GM19328 (cell line): ENCODE results near the gene CBX3.
"Not testable (repeated sequence)": the region's sequence is repeated elsewhere in the genome, so short reads cannot be mapped to it uniquely, and the experiment has no call there.

Experiments used
- ATAC-seq: cut with Tn5 transposase; IDR thresholded peaks from one replicate; pipeline ENCODE4 v1.9.1; 2021; ENCODE audit warnings: mild to moderate bottlenecking, moderate library complexity; ENCODE audit not compliant: unreplicated experiment

CBX3 gene

DNA sequence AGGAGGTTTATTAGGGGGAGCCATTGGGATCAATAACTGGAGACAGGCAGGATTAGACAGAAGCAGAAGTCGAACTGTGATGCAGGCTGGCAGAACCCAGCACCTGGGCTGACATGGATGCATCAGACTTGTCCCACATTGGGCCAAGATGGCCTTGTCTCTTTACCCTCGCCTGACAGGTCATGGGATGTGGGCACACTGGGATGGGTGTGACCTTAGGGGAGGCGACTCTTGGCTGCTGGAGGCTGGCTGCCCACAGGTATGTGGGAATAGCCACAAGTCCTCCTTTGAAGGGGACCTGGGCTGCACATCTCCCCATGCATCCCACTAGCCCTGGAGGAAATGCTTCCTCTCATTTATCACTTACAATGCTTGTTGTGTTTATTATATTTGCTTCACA is 32.3 kb upstream of the CBX3 start:
- ATAC-seq: no peak

DNA sequence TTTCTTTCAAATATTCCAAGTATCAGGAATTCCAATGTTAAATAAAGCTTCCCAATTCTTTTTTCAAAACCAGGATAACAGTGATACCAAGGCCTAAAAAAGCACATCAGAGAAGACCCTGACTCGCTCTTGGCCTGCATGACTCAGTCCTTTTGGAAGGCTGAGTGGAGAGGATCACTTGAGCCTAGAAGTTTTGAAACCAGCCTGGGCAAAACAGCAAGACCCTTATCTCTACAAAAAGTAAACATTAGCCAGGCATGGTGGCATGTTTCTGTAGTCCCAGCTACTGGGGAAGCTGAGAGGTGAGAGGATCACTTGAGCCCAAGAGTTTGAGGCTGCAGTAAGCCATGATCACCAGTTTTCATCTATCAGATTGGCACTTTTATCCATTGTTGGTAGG is 30.9 kb upstream of the CBX3 start:
- no peak for ATAC-seq

DNA sequence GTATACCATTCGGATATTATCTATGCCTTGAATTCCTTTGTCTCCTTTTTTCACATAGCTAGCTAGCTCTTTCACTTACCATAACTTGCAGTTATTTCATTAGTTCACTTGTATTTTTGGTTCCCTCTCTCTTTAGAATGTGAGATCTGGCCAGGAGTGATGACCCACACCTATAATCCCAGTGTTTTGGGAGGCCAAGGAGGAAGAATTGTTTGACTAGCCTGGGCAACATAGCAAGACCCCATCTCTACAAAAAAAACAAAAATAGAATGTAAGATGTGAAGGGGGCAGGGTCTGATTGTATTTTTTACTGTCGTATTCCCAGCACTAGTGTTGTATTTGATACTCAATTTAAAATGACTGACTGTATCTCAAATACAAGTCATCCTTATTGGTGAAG is 29.9 kb upstream of the CBX3 start:
- ATAC-seq: no peak

DNA sequence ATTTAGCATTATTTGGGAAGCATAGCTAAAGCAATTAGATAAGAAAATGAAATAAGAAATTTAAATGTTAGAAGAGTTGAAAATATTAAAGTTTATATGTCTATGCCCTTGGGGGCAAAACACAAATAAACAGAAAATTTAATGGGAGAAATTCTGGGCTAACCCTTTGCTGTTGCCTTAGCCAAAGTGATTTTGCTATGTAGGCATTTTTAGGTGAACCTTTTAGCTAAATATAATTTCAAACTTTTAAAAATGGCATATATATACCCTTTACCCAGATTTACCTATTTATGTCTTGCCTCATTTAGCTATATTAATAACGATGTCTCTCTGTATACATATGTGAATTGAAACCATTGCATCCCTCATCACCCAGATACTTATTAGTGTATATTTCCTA is 29.5 kb upstream of the CBX3 start:
- ATAC-seq: no peak

DNA sequence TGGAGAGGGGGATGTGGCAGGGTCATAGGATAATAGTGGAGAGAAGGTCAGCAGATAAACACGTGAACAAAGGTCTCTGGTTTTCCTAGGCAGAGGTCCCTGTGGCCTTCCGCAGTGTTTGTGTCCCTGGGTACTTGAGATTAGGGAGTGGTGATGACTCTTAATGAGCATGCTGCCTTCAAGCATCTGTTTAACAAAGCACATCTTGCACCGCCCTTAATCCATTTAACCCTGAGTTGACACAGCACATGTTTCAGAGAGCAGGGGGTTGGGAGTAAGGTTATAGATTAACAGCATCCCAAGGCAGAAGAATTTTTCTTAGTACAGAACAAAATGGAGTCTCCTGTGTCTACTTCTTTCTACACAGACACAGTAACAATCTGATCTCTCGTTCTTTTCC is 25.6 kb upstream of the CBX3 start:
- not testable (repeated sequence) for ATAC-seq

DNA sequence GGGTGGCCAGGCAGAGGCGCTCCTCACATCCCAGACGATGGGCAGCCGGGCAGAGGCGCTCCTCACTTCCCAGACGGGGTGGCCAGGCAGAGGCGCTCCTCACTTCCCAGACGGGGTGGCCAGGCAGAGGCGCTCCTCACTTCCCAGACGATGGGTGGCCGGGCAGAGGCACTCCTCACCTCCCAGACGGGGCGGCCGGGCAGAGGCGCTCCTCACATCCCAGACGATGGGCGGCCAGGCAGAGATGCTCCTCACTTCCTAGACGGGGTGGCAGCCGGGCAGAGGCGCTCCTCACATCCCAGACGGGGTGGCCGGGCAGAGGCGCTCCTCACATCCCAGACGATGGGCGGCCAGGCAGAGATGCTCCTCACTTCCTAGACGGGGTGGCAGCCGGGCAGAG is 24.8 kb upstream of the CBX3 start:
- ATAC-seq: not testable (repeated sequence)

DNA sequence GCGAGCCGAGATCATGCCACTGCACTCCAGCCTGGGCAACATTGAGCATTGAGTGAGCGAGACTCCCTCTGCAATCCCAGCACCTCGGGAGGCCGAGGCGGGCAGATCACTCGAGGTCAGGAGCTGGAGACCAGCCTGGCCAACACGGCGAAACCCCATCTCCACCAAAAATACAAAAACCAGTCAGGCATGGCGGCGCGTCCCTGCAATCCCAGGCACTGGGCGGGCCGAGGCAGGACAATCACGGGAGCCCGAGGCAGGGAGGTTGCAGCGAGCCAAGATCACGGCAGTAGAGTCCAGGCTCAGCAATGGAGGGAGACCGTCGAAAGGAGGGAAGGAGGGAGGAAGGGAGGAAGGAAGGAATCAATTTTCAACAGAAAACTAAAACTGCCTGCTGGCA is 24.3 kb upstream of the CBX3 start:
- ATAC-seq: not testable (repeated sequence)

DNA sequence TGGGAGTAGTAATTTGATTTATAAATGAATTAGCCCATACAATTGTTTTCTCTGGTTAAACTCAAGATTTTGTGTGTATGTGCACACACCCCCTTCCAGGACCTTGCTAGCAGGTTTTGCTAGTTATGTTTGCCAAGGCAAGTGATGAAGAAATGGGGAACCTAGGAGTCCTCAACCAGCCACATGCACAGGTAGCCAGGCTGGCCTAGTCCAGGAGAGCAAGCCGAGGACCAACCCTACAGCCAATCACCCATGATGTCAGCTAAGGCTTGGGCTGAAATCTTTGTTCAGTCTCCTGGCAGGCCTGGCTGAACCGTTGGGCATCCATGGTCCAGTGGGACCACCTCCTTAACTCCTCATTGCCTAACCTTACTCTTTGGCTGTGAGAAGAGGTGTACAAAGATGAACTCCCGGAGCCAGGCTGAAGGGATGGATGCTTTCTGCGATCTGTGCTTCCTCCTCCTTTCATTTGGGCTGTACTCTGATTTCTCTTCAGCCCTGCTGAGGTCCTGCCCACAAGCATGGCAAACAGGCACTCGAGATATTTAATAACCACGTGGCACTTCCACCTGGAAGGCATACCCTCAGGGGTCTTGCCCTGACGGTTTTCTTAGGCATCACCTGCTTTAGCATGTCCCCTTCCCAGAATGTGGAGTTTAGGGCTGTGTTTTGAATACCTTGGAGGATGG is 23.1 kb upstream of the CBX3 start:
- ATAC-seq: no peak

DNA sequence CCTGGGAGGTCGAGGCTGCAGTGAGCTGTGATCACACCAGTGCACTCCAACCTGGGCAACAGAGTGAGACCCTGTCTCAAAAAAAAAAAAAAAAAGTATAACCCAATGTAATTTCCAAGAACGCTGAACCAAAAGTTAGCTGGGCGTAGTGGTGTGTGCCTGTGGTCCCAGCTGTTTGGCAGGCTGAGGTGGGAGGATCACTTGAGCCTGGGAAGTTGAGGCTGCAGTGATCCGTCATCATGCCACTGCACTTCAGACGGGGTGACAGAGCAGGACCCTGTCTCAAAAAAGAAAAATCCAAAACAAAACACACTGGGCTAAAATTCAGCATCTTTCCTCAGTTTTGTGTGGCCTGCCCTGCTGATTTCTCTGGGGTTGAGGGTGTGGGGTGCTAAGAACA is 22.1 kb upstream of the CBX3 start:
- ATAC-seq: no peak

DNA sequence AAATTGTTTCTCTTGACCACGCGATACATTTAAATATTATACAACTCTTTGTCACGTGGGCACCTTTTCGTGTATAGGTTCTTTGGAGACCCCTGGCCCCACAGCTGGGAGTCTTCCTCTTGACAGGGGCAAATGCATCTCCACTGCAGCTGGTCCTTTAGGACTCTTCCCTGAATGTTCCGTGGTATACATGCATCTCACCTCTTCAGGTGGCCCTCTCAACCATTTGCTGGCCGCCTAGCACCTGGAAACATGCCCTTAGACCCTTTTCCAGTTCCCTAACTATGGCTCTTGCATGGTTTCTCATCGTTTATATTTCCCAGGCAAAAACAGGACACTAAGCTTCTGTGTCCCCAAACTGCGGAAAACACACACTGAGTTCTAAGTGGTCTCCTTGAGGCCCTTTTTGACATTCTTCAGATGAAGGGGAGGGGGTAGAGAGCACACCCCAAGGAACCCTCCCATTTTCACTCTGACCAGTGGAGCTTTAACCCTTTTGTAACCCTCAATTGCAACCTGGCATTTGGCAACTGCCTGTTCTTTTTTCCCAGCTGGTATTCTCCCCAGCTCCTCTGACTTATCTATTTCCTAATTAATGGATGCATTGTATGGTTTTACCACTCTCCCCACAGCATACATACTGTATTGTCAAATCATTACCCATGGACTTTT is 21.6 kb upstream of the CBX3 start:
- ATAC-seq: no peak

DNA sequence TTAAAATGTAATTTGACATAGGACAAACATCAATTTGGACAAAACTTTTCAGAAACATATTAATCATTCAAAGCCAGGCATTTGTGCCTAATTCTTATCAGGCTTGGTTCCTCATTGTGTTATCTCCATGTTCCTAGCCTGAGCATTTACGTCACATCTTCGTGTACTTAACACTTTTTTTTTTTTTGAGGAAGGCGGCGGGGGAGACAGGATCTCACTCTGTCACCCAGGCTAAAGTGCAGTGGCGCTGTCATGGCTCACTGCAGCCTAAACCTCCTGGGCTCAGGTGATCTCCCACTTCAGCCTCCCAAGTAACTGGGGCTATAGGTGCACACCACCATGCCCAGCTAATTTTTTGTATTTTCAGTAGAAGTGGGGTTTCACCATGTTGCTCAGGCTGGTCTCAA is 20.8 kb upstream of the CBX3 start:
- ATAC-seq: no peak

DNA sequence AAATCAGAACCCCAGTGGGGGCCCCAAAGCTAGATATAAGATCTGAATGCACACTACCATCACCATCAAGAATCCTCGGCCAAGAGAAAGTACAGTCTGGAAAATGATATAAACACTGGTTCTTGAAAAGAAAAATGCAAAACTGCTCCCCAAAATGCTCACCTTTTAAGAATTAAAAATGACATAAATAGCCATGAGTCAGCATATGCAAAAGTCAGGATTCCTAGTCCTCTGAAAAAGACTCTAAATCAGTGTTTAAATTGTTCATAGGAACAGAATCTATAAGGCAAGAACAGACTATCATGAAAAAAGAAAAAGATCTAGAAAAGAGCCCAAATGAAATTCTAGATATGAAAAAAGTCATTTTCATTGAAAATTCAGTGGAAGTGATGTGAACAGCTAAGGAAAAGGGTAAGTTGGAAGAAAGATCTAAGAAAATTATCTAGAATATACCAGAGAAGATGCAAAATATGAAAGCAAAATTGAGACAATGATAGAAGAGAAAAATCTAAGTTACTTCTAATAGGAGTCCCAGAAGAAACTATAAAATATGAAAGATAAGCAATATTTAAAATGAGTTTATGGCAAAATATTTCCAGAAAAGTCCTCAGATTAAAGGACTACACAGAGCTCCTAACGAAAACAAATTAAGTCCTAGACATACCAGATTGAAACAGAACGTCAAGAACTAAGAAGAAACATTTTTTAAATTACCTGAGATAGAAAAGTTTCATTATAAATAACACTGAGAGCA is 19.9 kb upstream of the CBX3 start:
- ATAC-seq: no peak

DNA sequence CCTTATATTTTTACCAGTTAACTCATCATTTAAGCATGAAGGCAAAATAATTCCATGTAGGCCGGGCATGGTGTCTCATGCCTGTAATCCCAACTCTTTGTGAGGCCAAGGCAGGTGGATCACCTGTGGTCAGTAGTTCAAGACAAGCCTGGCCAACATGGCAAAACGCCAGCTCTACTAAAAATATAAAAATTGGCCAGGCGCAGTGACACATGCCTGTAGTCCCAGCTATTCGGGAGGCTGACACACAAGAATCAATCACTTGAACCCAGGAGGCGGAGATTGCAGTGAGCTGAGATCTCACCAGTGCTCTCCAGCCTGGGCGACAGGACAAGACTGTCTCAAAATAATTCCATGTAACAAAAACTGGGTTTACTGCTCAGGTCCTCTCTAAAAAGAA is 19.3 kb upstream of the CBX3 start:
- no peak for ATAC-seq

DNA sequence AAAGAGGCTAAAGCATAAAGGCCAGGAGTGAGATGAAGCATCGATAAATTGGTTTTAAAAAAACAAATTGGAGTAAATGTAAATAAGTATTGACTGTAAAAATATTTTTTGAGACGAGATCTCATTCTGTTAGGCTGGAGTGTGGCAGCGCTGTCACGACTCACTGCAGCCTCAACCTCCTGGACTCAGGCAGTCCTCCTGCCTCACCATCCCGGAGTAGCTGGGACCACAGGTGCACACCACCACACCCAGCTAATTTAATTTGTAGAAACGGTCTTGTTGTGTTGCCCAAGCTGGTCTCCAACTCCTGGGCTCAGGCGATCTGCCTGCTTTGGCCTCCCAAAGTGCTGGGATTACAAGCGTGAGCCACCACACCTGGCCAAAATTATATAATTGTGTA is 18.8 kb upstream of the CBX3 start:
- ATAC-seq: no peak

DNA sequence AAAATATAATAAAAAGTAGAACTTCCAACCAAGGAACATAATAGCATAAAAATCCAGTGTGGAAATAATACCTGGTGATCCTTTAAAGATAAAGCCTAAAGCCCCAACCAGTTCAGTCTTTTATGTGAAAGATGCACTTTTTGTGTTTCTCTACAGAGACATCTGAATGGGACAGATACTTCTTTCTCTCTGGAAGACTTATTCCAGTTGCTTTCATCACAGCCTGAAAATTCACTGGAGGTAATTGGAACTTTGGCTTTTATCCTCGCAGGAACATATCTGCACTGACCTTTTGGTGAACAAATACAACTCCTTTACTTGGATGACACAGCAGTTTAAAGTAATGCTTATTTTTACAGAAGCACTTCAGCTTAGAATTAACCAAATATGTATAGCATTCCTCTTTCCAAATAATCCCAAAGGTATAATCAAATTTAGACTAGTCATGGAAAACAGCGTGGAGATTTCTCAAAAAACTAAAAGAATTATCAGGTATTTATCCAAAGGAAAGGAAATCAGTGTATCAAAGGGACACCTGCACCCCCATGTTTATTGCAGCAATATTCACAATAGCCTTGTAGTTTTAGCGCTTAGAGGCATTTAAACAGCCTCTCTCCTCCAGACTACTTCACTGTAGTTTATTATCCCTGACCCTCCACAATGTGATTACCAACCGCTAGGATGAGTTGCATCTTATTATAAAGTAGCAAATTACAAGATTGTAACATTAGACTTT is 17.8 kb upstream of the CBX3 start:
- no peak for ATAC-seq

DNA sequence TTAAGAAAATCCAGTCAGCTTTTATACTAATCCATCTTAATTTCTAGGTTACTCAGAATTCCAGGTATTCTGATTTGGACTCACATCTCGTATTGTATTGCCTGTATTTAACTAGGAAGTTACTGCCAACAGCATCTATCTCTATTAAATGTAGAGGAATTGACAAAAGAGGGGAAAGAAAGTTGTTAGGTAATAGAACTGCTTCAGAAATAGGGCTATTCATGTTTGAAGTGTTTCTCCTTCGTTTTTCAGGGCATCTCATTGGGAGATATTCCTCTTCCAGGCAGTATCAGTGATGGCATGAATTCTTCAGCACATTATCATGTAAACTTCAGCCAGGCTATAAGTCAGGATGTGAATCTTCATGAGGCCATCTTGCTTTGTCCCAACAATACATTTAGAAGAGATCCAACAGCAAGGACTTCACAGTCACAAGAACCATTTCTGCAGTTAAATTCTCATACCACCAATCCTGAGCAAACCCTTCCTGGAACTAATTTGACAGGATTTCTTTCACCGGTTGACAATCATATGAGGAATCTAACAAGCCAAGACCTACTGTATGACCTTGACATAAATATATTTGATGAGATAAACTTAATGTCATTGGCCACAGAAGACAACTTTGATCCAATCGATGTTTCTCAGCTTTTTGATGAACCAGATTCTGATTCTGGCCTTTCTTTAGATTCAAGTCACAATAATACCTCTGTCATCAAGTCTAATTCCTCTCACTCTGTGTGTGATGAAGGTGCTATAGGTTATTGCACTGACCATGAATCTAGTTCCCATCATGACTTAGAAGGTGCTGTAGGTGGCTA is 17.1 kb upstream of the CBX3 start:
- not testable (repeated sequence) for ATAC-seq

DNA sequence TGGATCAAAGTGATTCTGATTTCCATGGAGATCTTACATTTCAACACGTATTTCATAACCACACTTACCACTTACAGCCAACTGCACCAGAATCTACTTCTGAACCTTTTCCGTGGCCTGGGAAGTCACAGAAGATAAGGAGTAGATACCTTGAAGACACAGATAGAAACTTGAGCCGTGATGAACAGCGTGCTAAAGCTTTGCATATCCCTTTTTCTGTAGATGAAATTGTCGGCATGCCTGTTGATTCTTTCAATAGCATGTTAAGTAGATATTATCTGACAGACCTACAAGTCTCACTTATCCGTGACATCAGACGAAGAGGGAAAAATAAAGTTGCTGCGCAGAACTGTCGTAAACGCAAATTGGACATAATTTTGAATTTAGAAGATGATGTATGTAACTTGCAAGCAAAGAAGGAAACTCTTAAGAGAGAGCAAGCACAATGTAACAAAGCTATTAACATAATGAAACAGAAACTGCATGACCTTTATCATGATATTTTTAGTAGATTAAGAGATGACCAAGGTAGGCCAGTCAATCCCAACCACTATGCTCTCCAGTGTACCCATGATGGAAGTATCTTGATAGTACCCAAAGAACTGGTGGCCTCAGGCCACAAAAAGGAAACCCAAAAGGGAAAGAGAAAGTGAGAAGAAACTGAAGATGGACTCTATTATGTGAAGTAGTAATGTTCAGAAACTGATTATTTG is 16.3 kb upstream of the CBX3 start:
- ATAC-seq: no peak

DNA sequence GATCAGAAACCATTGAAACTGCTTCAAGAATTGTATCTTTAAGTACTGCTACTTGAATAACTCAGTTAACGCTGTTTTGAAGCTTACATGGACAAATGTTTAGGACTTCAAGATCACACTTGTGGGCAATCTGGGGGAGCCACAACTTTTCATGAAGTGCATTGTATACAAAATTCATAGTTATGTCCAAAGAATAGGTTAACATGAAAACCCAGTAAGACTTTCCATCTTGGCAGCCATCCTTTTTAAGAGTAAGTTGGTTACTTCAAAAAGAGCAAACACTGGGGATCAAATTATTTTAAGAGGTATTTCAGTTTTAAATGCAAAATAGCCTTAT is 15.7 kb upstream of the CBX3 start:
- ATAC-seq: no peak

DNA sequence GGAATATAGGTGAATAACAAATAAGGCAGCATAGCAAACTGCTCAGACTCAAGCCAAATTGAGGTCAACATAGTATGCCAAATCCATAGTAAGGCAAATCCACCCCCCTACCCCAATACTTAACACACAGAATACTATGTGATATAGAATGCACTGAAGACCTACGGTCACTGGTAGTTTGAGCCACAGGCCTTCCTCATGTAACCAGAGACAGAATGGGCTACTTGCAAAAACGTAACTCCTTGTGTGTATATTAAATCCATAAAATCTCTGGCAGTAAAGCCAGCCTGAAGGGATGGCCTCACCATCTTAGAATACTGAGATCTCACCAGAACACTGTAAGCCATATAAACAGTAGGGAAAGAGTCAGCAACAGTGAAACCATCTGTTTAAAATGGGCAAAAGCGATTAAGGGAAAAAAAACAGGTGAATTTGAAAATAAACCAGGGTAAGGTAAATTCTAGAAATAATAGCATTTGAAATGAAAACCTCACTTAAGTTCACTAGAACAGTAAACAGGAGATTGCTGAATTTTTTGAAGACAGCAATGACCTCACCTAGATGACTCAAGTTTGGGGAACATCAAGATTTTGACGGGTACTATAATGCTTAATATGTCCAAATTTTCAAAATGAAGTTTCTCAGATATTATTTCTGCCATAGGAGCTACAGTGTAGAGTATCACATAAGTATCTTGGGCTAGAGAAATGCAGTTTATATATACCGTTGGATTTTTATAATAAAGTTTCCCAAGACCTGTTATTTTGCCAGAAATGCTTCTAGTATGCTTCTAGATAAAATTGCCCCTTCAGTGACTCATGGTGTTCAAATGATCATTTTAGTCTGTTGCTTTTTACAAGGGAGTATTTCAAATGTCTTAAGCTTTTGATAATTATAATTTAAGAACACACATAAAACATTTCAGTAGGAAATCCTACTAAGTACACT is 14.9 kb upstream of the CBX3 start:
- ATAC-seq: no peak
